RWPE1 (cell line): ENCODE measurements around the gene HTT-AS.

Source experiments
- CTCF ChIA-PET: fragments of 350-600 bp; sonication (Branson Sonifier 250); formaldehyde crosslinking; extraction: SDS; loops from one replicate; lab custom pipeline; 2021; lab: Yijun Ruan, JAX
- POLR2A ChIA-PET: fragments of 400-600 bp; formaldehyde crosslinking; extraction: SDS; loops from one replicate; lab custom pipeline; 2020; ENCODE audit warnings: antibody characterized with exemption; ENCODE audit not compliant: low non-redundant PET; lab: Yijun Ruan, JAX
- DNase-seq: peaks from one replicate; pipeline ENCODE4 v3.0.0; 2012; ENCODE audit warnings: low spot score
- H3K27ac ChIP-seq: fragments of 450-650 bp; 2 replicates; pipeline ENCODE4 v1.5.1; 2017
- CTCF ChIP-seq: fragments of 450-650 bp; conservative IDR thresholded peaks from 2 replicates; pipeline ENCODE4 v1.5.1; 2017; ENCODE audit warnings: low read depth, mild to moderate bottlenecking

Gene HTT-AS

DNA sequence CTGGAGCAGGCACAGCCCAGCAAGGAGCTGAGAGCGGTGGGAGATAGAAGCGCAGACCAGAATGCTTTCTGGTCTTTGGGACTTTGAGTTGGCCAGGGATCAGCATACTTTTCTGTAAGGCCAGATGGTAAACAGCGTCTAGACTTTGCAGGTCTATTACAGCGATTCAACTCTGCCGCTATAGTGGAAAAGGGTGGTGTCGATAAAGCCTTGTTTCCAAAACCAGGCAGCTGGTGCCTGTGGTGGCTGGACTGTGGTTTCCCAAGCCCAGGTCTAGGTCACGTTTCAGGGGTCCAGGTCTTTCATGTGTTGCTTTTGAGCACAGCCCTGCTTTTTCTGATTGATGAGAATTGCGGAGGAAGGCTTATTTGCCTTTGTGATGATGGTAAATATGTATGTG, 40.1 kb downstream of the HTT-AS start:
- DNase-seq = no peak
- TF ChIP-seq CTCF = no peak
- CTCF ChIA-PET = no interaction called here
- H3K27ac ChIP-seq = no peak overlapping the region
- POLR2A ChIA-PET = no interaction called here

GRCh38 chr4:3031357-3032082, 42.8 kb downstream of the HTT-AS start:
- TF ChIP-seq CTCF = no peak
- ChIA-PET POLR2A (no interaction called here), CTCF (no interaction called here)
- H3K27ac ChIP-seq = no peak overlapping the region
- DNase-seq = no peak

DNA sequence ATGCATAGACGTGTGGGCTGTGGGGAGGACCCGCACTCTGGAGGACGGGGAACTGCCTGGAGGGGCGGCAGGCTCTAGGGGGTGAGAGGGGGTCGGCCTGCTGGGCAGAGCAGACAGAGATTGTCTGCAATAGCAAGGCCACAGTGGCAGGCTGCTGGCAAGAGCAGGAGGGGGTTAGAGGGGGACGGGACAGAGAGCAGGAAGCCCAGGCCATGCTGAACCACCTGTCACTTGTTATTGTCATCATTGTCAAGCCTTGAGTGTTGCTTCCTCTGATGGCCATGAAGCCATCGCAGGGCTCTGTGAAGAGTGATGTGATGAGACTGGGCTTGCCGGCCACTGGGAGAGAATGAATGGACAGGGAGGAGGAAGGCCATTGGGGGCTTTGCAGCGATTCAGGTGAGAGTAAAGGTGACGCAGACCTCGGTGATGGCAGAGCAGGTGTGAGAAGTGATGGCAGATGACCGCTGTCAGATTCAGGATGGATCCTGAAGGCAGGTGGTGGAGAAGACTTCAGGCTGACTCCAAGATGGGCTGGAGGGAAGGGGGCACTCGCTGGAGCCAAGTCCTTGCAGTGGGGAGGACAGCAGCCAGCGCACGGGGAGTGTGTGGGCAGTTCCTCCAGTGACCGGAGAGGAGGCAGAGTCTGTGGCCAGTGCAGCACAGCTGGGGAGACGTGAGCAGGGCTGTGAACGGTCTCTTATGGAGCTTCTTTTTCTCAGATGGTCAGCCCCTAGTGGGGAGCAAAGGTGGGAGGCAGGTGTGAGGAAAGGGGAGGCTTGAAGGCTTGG, 43.6 kb downstream of the HTT-AS start:
- POLR2A ChIA-PET = no interaction called here
- no peak for TF ChIP-seq CTCF
- H3K27ac ChIP-seq = no peak overlapping the region
- CTCF ChIA-PET = no interaction called here
- DNase-seq = no peak

DNA sequence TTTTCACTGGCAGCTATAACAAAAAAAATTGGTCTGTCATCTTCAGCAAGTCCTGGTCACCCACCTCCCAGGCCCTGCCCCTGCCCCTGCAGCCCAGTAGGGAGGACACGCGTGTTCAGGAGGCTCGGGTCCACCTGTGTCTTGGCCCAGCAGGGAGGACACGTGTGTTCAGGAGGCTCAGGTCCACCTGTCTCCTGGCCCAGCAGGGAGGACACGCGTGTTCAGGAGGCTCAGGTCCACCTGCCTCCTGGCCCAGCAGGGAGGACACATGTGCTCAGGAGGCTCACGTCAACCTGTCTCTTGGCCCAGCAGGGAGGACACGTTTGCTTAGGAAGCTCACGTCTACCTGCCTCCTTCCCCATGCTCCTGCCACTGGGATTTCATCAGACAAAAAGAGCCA, 44.9 kb downstream of the HTT-AS start:
- TF ChIP-seq CTCF = no peak
- POLR2A ChIA-PET = no interaction called here
- no peak for DNase-seq
- CTCF ChIA-PET = no interaction called here
- H3K27ac ChIP-seq = no peak overlapping the region

DNA sequence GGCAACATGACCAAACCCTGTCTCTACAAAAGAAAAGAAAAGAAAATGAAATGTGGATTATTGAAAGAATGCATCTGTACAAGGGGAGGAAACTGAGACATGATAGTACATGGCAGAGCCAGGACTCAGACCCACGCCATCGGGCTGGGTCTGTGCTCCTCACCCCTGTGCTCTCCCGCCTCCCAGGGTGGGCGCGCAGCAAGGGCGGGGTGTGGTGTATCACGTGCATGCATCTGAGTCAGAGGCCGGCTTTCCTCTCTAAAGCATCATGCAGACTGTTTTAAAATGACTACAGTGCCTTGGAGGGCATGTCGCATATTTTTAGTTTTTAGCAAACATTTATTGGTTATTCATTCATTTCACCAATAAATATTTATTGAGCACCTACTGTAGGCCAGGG, 47.8 kb downstream of the HTT-AS start:
- ChIA-PET CTCF (no interaction called here), POLR2A (no interaction called here)
- no peak for TF ChIP-seq CTCF
- no peak overlapping the region for H3K27ac ChIP-seq
- DNase-seq = no peak

- CTCF ChIA-PET = no interaction called here
- no peak overlapping the region for H3K27ac ChIP-seq
- no peak for DNase-seq
- TF ChIP-seq CTCF = no peak
- POLR2A ChIA-PET = no interaction called here
Observed at GRCh38 chr4:3025881-3026280, 48.5 kb downstream of the HTT-AS start.
